LNCaP clone FGC (cell line): ENCODE data around the gene BRINP3.

ENCODE experiments used
- DNase-seq: peaks from one replicate; pipeline ENCODE4 v3.0.0-alpha.2; 2011; ENCODE audit warnings: low read depth
- H3K4me3 ChIP-seq: 2 replicates; pipeline ENCODE4 v1.5.1; 2011; ENCODE audit warnings: mild to moderate bottlenecking, low read depth, low read length, control low read depth
- CTCF ChIP-seq: IDR thresholded peaks from 2 replicates; pipeline ENCODE4 v1.5.1; 2012; ENCODE audit warnings: mild to moderate bottlenecking; ENCODE audit not compliant: control insufficient read depth, insufficient read depth; ENCODE audit errors: extremely low read depth

BRINP3 gene

GRCh38 chr1:190475421-190476141, 2.1 kb downstream of the BRINP3 start:
- no peak for DNase-seq
- no peak overlapping the region for H3K4me3 ChIP-seq
- TF ChIP-seq CTCF: no peak

GRCh38 chr1:190474650-190475211, 2.9 kb downstream of the BRINP3 start:
- DNase-seq: no peak
- TF ChIP-seq CTCF: no peak
- no peak overlapping the region for H3K4me3 ChIP-seq

- no peak overlapping the region for H3K4me3 ChIP-seq
- no peak for TF ChIP-seq CTCF
- no peak for DNase-seq
These were observed 3.7 kb downstream of the BRINP3 start for GRCh38 chr1:190474010-190474409.

- no peak for DNase-seq
- TF ChIP-seq CTCF: no peak
- no peak overlapping the region for H3K4me3 ChIP-seq
These were observed 5.2 kb downstream of the BRINP3 start for GRCh38 chr1:190472494-190472893.

GRCh38 chr1:190472042-190472441, 5.6 kb downstream of the BRINP3 start:
- no peak for DNase-seq
- TF ChIP-seq CTCF: no peak
- H3K4me3 ChIP-seq: no peak overlapping the region

GRCh38 chr1:190464690-190465089, 13.0 kb downstream of the BRINP3 start:
- no peak for TF ChIP-seq CTCF
- no peak overlapping the region for H3K4me3 ChIP-seq
- DNase-seq: no peak

GRCh38 chr1:190456129-190456528, 21.5 kb downstream of the BRINP3 start:
- no peak overlapping the region for H3K4me3 ChIP-seq
- TF ChIP-seq CTCF: no peak
- no peak for DNase-seq
